ENCODE measurements around the gene CYS1.
"Not testable (repeated sequence)": the region's sequence is repeated elsewhere in the genome, so short reads cannot be mapped to it uniquely, and the experiment has no call there.

Gene CYS1

GRCh38 chr2:10046931-10047330 lies 33.3 kb downstream of the CYS1 start:
- DNase-seq = no peak

- DNase-seq = peak in 1 of 14 donors; percentile 64
Measured at GRCh38 chr2:10045561-10046355, 34.5 kb downstream of the CYS1 start.

GRCh38 chr2:10043906-10044601 lies 36.2 kb downstream of the CYS1 start:
- peak in 13 of 14 donors; percentile 47 to 86 (median 76) for DNase-seq

- peak in 12 of 14 donors; percentile 28 to 84 (median 64) for DNase-seq
Measured at GRCh38 chr2:10043256-10043905, 36.8 kb downstream of the CYS1 start, which contains the start of gene KLF11. KLF11 (plus strand) TSS chr2:10043550; CDS start chr2:10043717, 167 bp downstream.

- DNase-seq = peak in 10 of 14 donors; percentile 33 to 54 (median 44)
Measured at GRCh38 chr2:10042301-10043161, 37.7 kb downstream of the CYS1 start.

- DNase-seq = no peak
Measured at GRCh38 chr2:10041711-10042110, 38.5 kb downstream of the CYS1 start.

- peak in 10 of 14 donors; percentile 14 to 96 (median 48) for DNase-seq
Measured at GRCh38 chr2:10039658-10040410, 40.4 kb downstream of the CYS1 start.

GRCh38 chr2:10038716-10039115 lies 41.5 kb downstream of the CYS1 start:
- peak in 2 of 14 donors; percentile 15 to 19 for DNase-seq

GRCh38 chr2:10038123-10038522 lies 42.1 kb downstream of the CYS1 start:
- DNase-seq = no peak

- DNase-seq = peak; percentile 55 to 95 (median 86)
Measured at GRCh38 chr2:10036095-10036884, 43.9 kb downstream of the CYS1 start.

- DNase-seq = no peak
Measured at GRCh38 chr2:10035633-10036032, 44.6 kb downstream of the CYS1 start.

GRCh38 chr2:10035053-10035422 lies 45.2 kb downstream of the CYS1 start:
- no peak for DNase-seq

- no peak for DNase-seq
Measured at GRCh38 chr2:10034333-10035052, 45.7 kb downstream of the CYS1 start.

- no peak for DNase-seq
Measured at GRCh38 chr2:10033251-10034006, 46.8 kb downstream of the CYS1 start.

- no peak for DNase-seq
Measured at GRCh38 chr2:10032746-10033105, 47.5 kb downstream of the CYS1 start.

GRCh38 chr2:10031886-10032745 lies 48.1 kb downstream of the CYS1 start:
- DNase-seq = no peak

GRCh38 chr2:10030798-10031197 lies 49.4 kb downstream of the CYS1 start:
- not testable (repeated sequence) for DNase-seq

- no peak for DNase-seq
Measured at GRCh38 chr2:10030311-10030736, 49.9 kb downstream of the CYS1 start.

Measured in C1 segment of cervical spinal cord (tissue), 14 donors.